OCI-LY7 (cell line): ENCODE results near the gene CACNA1H. TPM values are rescaled to one million over a fixed set of nuclear protein-coding genes. Genes with fewer than 3 reads are reported as not detected.

Source experiments
- BruUV-seq: library from RNA; stranded (reverse); fragments of 400-500 nt; replicated peaks from 2 replicates; lab custom pipeline; 2021; lab: Mats Ljungman, UMichigan
- CTCF ChIA-PET: fragments of 300-600 bp; sonication (Branson Sonifier 250); formaldehyde crosslinking; loops from one replicate; lab custom pipeline; 2022; ENCODE audit warnings: antibody characterized with exemption; ENCODE audit not compliant: unreplicated experiment; lab: Charles Lee
- POLR2A ChIA-PET: fragments of 300-600 bp; sonication (Branson Sonifier 250); formaldehyde crosslinking; loops from one replicate; lab custom pipeline; 2022; ENCODE audit warnings: antibody characterized with exemption; lab: Charles Lee
- DNase-seq: peaks from one replicate; pipeline ENCODE4 v3.0.0-alpha.2; 2015; ENCODE audit warnings: low spot score
- H2AFZ ChIP-seq: fragments of 200-600 bp; sonication (generic), shearing (Covaris generic); 2 replicates; pipeline ENCODE4 v1.6.1; 2014; ENCODE audit warnings: mild to moderate bottlenecking, antibody characterized with exemption, low read length, moderate library complexity
- H3K27ac ChIP-seq: fragments of 200-600 bp; sonication (generic); 2 replicates; pipeline ENCODE4 v1.5.1; 2014; ENCODE audit warnings: mixed run types, low read depth, mild to moderate bottlenecking, moderate library complexity, low read length, inconsistent platforms; ENCODE audit not compliant: poor library complexity, severe bottlenecking
- H3K36me3 ChIP-seq: fragments of 200-600 bp; sonication (generic); 2 replicates; pipeline ENCODE4 v1.6.1; 2014; ENCODE audit warnings: mild to moderate bottlenecking, antibody characterized with exemption, low read length, moderate library complexity, mixed read lengths; ENCODE audit not compliant: insufficient read depth
- H3K4me1 ChIP-seq: fragments of 200-600 bp; sonication (generic); 2 replicates; pipeline ENCODE4 v1.5.1; 2014; ENCODE audit warnings: mild to moderate bottlenecking, low read length; ENCODE audit not compliant: insufficient read depth, poor library complexity, severe bottlenecking
- H3K4me2 ChIP-seq: fragments of 200-600 bp; sonication (generic); 2 replicates; pipeline ENCODE4 v1.6.1; 2014; ENCODE audit warnings: mild to moderate bottlenecking, low read length
- H3K4me3 ChIP-seq: fragments of 200-600 bp; sonication (generic); 2 replicates; pipeline ENCODE4 v1.5.1; 2014; ENCODE audit warnings: mild to moderate bottlenecking, low read depth, low read length; ENCODE audit not compliant: poor library complexity, severe bottlenecking
- H3K79me2 ChIP-seq: fragments of 200-600 bp; sonication (generic); 2 replicates; pipeline ENCODE4 v1.6.1; 2016; ENCODE audit warnings: low read depth, mild to moderate bottlenecking, low read length, moderate library complexity, mixed read lengths; ENCODE audit not compliant: insufficient read depth
- H3K9me2 ChIP-seq: fragments of 200-600 bp; sonication (generic); 2 replicates; pipeline ENCODE4 v1.6.1; 2016; ENCODE audit warnings: mild to moderate bottlenecking, low read length, mixed read lengths; ENCODE audit not compliant: insufficient read depth
- H3K9me3 ChIP-seq: fragments of 200-600 bp; sonication (generic); 2 replicates; pipeline ENCODE4 v1.6.1; 2014; ENCODE audit warnings: mild to moderate bottlenecking, mixed run types, low read length, mixed read lengths
- H4K20me1 ChIP-seq: fragments of 200-600 bp; sonication (generic); 2 replicates; pipeline ENCODE4 v1.6.1; 2014; ENCODE audit warnings: mild to moderate bottlenecking, antibody characterized with exemption, low read length, moderate library complexity, mixed read lengths; ENCODE audit not compliant: insufficient read depth
- CTCF ChIP-seq: fragments of 200-600 bp; sonication (generic); conservative IDR thresholded peaks from 2 replicates; pipeline ENCODE4 v1.5.1; 2014; ENCODE audit warnings: mild to moderate bottlenecking, antibody characterized with exemption, low read length, moderate library complexity, mixed read lengths
- EZH2phosphoT487 ChIP-seq: fragments of 200-600 bp; sonication (generic); IDR thresholded peaks from 2 replicates; pipeline ENCODE4 v1.6.1; 2018; ENCODE audit warnings: low read depth, borderline replicate concordance, mild to moderate bottlenecking, mixed run types, antibody characterized with exemption, low read length, moderate library complexity, mixed read lengths
- intact Hi-C: fragments of 100-400 bp; cut with micrococcal nuclease; formaldehyde crosslinking; loops from one replicate; pipeline ENCODE4 v1.10.0; 2022; ENCODE audit not compliant: unreplicated experiment
- total RNA-seq, 2 experiments: library from RNA; depleted of rRNA in 1 of 2; stranded (reverse); fragments of >200 nt in 1 of 2; shearing (Covaris generic) in 1 of 2; gene quantifications; 2 replicates each; pipeline ENCODE4 v1.2.3, GENCODE V29; 2014 to 2022

CACNA1H gene
- total RNA-seq, 2 experiments from 2014 or later, result not detected

GRCh38 chr16:1158456-1159324 lies 5.8 kb downstream of the CACNA1H start:
- H3K4me1 ChIP-seq, result no peaks in the 10 kb centered on the region
- no peak overlapping the region for H2AFZ ChIP-seq
- no peak for DNase-seq
- H4K20me1 ChIP-seq, result no peaks in the 10 kb centered on the region
- H3K27ac ChIP-seq, result no peak overlapping the region
- H3K4me2 ChIP-seq, result no peak overlapping the region
- no peaks in the 10 kb centered on the region for H3K36me3 ChIP-seq
- H3K4me3 ChIP-seq, result no peak overlapping the region
- H3K9me2 ChIP-seq, result no peaks in the 10 kb centered on the region
- no peaks in the 10 kb centered on the region for H3K9me3 ChIP-seq
- no TSS peak for BruUV-seq
- intact Hi-C loops, result no loop called here
- H3K79me2 ChIP-seq, result no peaks in the 10 kb centered on the region
- ChIA-PET CTCF (no interaction called here), POLR2A (no interaction called here)
- no peak for TF ChIP-seq EZH2phosphoT487
- no peak for TF ChIP-seq CTCF

GRCh38 chr16:1159325-1159972 lies 6.5 kb downstream of the CACNA1H start:
- TF ChIP-seq CTCF, result no peak
- no peak for TF ChIP-seq EZH2phosphoT487
- no peaks in the 10 kb centered on the region for H3K9me2 ChIP-seq
- H3K4me1 ChIP-seq, result no peaks in the 10 kb centered on the region
- no peaks in the 10 kb centered on the region for H3K79me2 ChIP-seq
- no peak overlapping the region for H2AFZ ChIP-seq
- CTCF ChIA-PET, result no interaction called here
- no peak overlapping the region for H3K4me3 ChIP-seq
- intact Hi-C loops, result no loop called here
- no TSS peak for BruUV-seq
- H3K9me3 ChIP-seq, result no peaks in the 10 kb centered on the region
- POLR2A ChIA-PET, result no interaction called here
- H4K20me1 ChIP-seq, result no peaks in the 10 kb centered on the region
- H3K4me2 ChIP-seq, result no peak overlapping the region
- no peak overlapping the region for H3K27ac ChIP-seq
- no peaks in the 10 kb centered on the region for H3K36me3 ChIP-seq
- no peak for DNase-seq
